A549 treated with RU486 at 1 μM for 4 hours (cell line): ENCODE results near the gene RBM4B. TPM values are rescaled to one million over a fixed set of nuclear protein-coding genes. Genes with fewer than 3 reads are reported as not detected.

Experiments
- total RNA-seq: library from RNA; stranded (reverse); fragments of 200-300 nt; extraction: Qiagen RNA extraction; gene quantifications from 5 replicates; pipeline ENCODE4 v1.2.3, GENCODE V29; 2022; ENCODE audit warnings: low read depth

The RBM4B gene
- 19.2 to 21.8 TPM (median 21.7 TPM) in 5 replicates for total RNA-seq

GRCh38 chr11:66677599-66678375, at the start of gene RBM4B:
Gene RBM4B, minus strand, starts transcription at chr11:66677887. Its CDS starts 808 bp downstream, at chr11:66677079.

GRCh38 chr11:66638177-66639065, 39.3 kb downstream of the RBM4B start, which contains the start of gene RBM4:
Gene RBM4, plus strand, starts transcription at chr11:66638703. Its CDS starts 1,009 bp downstream, at chr11:66639712.

DNA sequence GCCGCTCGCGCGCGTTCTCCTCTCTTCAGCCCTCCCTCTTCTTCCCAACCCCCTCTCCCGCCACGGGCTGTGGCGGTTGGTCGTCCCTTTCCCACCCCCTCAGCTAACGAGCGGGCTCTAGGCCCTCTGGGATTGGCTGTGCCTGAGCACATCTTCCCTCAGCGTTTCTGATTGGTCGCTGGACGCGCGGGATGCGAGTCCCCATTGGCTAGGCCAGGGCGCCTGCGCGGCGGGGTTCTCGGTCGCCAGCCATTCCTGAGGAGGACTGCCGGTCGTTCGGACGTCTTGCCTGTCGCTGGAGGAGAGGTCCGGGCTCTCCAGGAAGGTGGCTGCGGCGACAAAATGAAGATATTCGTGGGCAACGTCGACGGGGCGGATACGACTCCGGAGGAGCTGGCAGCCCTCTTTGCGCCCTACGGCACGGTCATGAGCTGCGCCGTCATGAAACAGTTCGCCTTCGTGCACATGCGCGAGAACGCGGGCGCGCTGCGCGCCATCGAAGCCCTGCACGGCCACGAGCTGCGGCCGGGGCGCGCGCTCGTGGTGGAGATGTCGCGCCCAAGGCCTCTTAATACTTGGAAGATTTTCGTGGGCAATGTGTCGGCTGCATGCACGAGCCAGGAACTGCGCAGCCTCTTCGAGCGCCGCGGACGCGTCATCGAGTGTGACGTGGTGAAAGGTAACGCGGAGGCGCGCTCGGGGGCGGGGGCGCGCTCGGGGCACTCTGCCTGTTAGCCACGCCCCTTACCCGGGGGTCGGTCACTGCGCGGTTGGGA, 61.1 kb downstream of the RBM4B start, which contains the start of gene RBM14:
Gene RBM14 (plus strand): TSS at position 252 of the 776 bp plus-strand sequence. CDS start 91 bp downstream, at position 343.

Other genes starting within 250 kb of the RBM4B start
- gene MRPL11, start 239.0 kb downstream of the RBM4B start, total RNA-seq: 87.3 to 129 TPM (median 112 TPM) in 5 replicates
- gene PELI3, start 211.0 kb downstream of the RBM4B start, total RNA-seq: 4.3 to 6.6 TPM (median 5.7 TPM) in 5 replicates
- 48.5 to 54.5 TPM (median 51.5 TPM) in 5 replicates for gene DPP3, start 197.5 kb downstream of the RBM4B start, total RNA-seq
- 8.5 to 11.3 TPM (median 9.7 TPM) in 5 replicates for gene BBS1, start 167.3 kb downstream of the RBM4B start, total RNA-seq
- gene ZDHHC24, start 131.8 kb downstream of the RBM4B start, total RNA-seq: 8.9 to 15.3 TPM (median 13.1 TPM) in 5 replicates
- gene ACTN3, start 131.0 kb downstream of the RBM4B start, total RNA-seq: 0.06 TPM in 1 of 5 replicates, not detected in the others
- gene CTSF, start 109.3 kb downstream of the RBM4B start, total RNA-seq: 31.1 to 41.6 TPM (median 32.4 TPM) in 5 replicates
- gene CCDC87, start 84.8 kb downstream of the RBM4B start, total RNA-seq: 0.53 to 0.80 TPM (median 0.64 TPM) in 5 replicates
- gene CCS, start 84.7 kb downstream of the RBM4B start, total RNA-seq: 24.8 to 30.2 TPM (median 26.8 TPM) in 5 replicates
- 59.1 to 79.8 TPM (median 70.3 TPM) in 5 replicates for gene RBM14, start 61.3 kb downstream of the RBM4B start, total RNA-seq
- gene RBM4, start 39.2 kb downstream of the RBM4B start, total RNA-seq: 133 to 148 TPM (median 141 TPM) in 5 replicates
- 8.0 to 12.0 TPM (median 11.0 TPM) in 5 replicates for gene SPTBN2, start 51.3 kb upstream of the RBM4B start, total RNA-seq
- gene RCE1, start 165.6 kb upstream of the RBM4B start, total RNA-seq: 29.9 to 52.3 TPM (median 49.0 TPM) in 5 replicates
- gene LRFN4, start 179.2 kb upstream of the RBM4B start, total RNA-seq: 61.5 to 101 TPM (median 79.8 TPM) in 5 replicates